ENCODE results near the gene CATSPERB. TPM values are rescaled to one million over a fixed set of nuclear protein-coding genes. Genes with fewer than 3 reads are reported as not detected.

CATSPERB gene
- total and polyA plus RNA-seq, 2 donors from 2014 or later: 0.17 to 2.1 TPM

- intact Hi-C loops (cut with DNase I): no loop called here
- DNase-seq (peak in 1 of 5 donors; percentile 35), FAIRE-seq (no peak)
- no peaks in the 10 kb centered on the region for H3K36me3 ChIP-seq (ENCODE audit: control insufficient read depth in 2 of 3, insufficient read depth in 3 of 3, low read length in 3 of 3)
- no peak overlapping the region for H3K4me3 ChIP-seq (ENCODE audit: low read length in 3 of 3)
- H3K27ac ChIP-seq (ENCODE audit: low read depth in 2 of 2, low read length in 2 of 2): no peak overlapping the region
- no peaks in the 10 kb centered on the region for H3K27me3 ChIP-seq (ENCODE audit: control insufficient read depth, insufficient read depth, low read length)
- H3K9ac ChIP-seq (ENCODE audit: low read length in 3 of 3): no peak overlapping the region
- H3K9me3 ChIP-seq (ENCODE audit: control insufficient read depth in 2 of 3, insufficient read depth in 1 of 3, low read length in 3 of 3): peaks cover 0 to 6% (median 0%) of the 10 kb centered on the region in 3 donors
- no peak for TF ChIP-seq CTCF (IDR thresholded peaks at IDR 0.05; ENCODE audit: borderline replicate concordance, extremely low read depth, insufficient read depth)
- H3K4me1 ChIP-seq (ENCODE audit: control insufficient read depth in 2 of 3, insufficient read depth in 2 of 3, low read depth in 1 of 3, low read length in 3 of 3): no peaks in the 10 kb centered on the region
Measured at GRCh38 chr14:91580876-91581577, 150.9 kb downstream of the CATSPERB start.

DNA sequence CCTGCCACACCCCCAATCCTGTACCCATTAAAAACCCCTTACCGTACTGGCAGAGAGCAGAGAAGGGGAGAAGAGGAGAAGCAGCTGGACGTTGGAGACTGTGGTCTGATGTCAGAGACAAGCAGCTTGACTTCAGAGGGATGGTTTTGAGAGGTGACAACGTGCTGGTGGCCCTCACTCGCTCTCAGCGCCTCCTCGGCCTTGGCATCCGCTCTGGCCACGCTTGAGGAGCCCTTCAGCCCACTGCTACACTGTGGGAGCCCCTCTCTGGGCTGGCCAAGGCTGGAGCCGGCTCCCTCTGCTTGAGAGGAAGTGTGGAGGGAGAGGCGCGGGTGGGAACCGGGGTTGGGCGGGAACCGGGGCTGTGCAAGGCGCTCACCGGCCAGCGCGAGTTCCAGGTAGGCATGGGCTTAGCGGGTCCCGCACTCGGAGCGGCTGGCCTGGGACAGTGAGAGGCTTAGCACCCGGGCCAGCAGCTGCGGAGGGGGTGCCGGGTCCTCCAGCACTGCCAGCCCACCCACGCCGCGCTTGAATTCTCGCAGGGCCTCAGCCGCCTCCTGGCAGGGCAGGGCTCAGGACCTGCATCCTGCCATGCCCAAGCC, 154.2 kb downstream of the CATSPERB start:
- no peak overlapping the region for H3K27ac ChIP-seq (ENCODE audit: low read depth in 2 of 2, low read length in 2 of 2)
- H3K9me3 ChIP-seq (ENCODE audit: control insufficient read depth in 2 of 3, insufficient read depth in 1 of 3, low read length in 3 of 3): no peaks in the 10 kb centered on the region
- DNase-seq: peak in 1 of 5 donors; percentile 69
- H3K4me3 ChIP-seq (ENCODE audit: low read length in 3 of 3): no peak overlapping the region
- H3K36me3 ChIP-seq (ENCODE audit: control insufficient read depth in 2 of 3, insufficient read depth in 3 of 3, low read length in 3 of 3): no peaks in the 10 kb centered on the region
- H3K27me3 ChIP-seq (ENCODE audit: control insufficient read depth, insufficient read depth, low read length): no peaks in the 10 kb centered on the region
- FAIRE-seq: no peak
- TF ChIP-seq CTCF (IDR thresholded peaks at IDR 0.05; ENCODE audit: borderline replicate concordance, extremely low read depth, insufficient read depth): no peak
- H3K4me1 ChIP-seq (ENCODE audit: control insufficient read depth in 2 of 3, insufficient read depth in 2 of 3, low read depth in 1 of 3, low read length in 3 of 3): peaks cover 0 to 2% (median 0%) of the 10 kb centered on the region in 3 donors
- intact Hi-C loops (cut with DNase I): no loop called here
- no peak overlapping the region for H3K9ac ChIP-seq (ENCODE audit: low read length in 3 of 3)

- TF ChIP-seq CTCF (IDR thresholded peaks at IDR 0.05; ENCODE audit: borderline replicate concordance, extremely low read depth, insufficient read depth): no peak
- intact Hi-C loops (cut with DNase I): no loop called here
- no peaks in the 10 kb centered on the region for H3K36me3 ChIP-seq (ENCODE audit: control insufficient read depth in 2 of 3, insufficient read depth in 3 of 3, low read length in 3 of 3)
- no peak overlapping the region for H3K27ac ChIP-seq (ENCODE audit: low read depth in 2 of 2, low read length in 2 of 2)
- peaks cover 0 to 2% (median 0%) of the 10 kb centered on the region in 3 donors for H3K4me1 ChIP-seq (ENCODE audit: control insufficient read depth in 2 of 3, insufficient read depth in 2 of 3, low read depth in 1 of 3, low read length in 3 of 3)
- no peak overlapping the region for H3K9ac ChIP-seq (ENCODE audit: low read length in 3 of 3)
- FAIRE-seq: no peak
- DNase-seq: peak in 1 of 5 donors; percentile 13
- H3K9me3 ChIP-seq (ENCODE audit: control insufficient read depth in 2 of 3, insufficient read depth in 1 of 3, low read length in 3 of 3): no peaks in the 10 kb centered on the region
- H3K27me3 ChIP-seq (ENCODE audit: control insufficient read depth, insufficient read depth, low read length): no peaks in the 10 kb centered on the region
- no peak overlapping the region for H3K4me3 ChIP-seq (ENCODE audit: low read length in 3 of 3)
Measured at GRCh38 chr14:91575469-91576208, 156.2 kb downstream of the CATSPERB start.
